K562 (cell line): ENCODE results near the gene NSF. TPM values are rescaled to one million over a fixed set of nuclear protein-coding genes. Genes with fewer than 3 reads are reported as not detected.

Experiments
- ATAC-seq: fragments of 200-7000 bp; cut with Tn5 transposase; 3 replicates; pipeline ENCODE4 v1.9.1; 2020; ENCODE audit warnings: moderate library complexity
- BruUV-seq: library from RNA; stranded (reverse); fragments of 400-500 nt; replicated peaks from 2 replicates; lab custom pipeline; 2021; lab: Mats Ljungman, UMichigan
- CTCF ChIA-PET: fragments of 300-600 bp; formaldehyde crosslinking; extraction: SDS; loops from one replicate; lab custom pipeline; 2021; ENCODE audit warnings: low intra/inter-chr PET ratio; lab: Yijun Ruan, JAX
- POLR2A ChIA-PET: fragments of 300-600, 350-650 bp; sonication (Branson Sonifier 250); formaldehyde crosslinking; extraction: SDS; loops from one replicate; lab custom pipeline; 2021; ENCODE audit warnings: antibody characterized with exemption, inconsistent platforms; lab: Yijun Ruan, JAX
- DNase-seq, 4 experiments: peaks; one replicate each; pipeline versions ENCODE4 v3.0.0 to v3.0.0-alpha.2; 2011 to 2018; ENCODE audit warnings: low spot score in 3 of 4, mixed read lengths in 3 of 4; ENCODE audit errors: extremely low read depth in 1 of 4
- FAIRE-seq: peaks from 2 replicates; lab custom pipeline; 2011; peaks lifted over from hg19 to GRCh38; lab: Jason Lieb, UNC
- H2AFZ ChIP-seq: 2 replicates; pipeline ENCODE4 v1.6.0; 2011; ENCODE audit warnings: low read depth, low read length, control low read depth, inconsistent platforms
- H3K27ac ChIP-seq: fragments of 200-600 bp; 3 replicates; pipeline ENCODE4 v1.8.0; 2011; ENCODE audit warnings: low read depth, mild to moderate bottlenecking, control low read depth, inconsistent platforms, low read length, moderate library complexity, mixed read lengths; ENCODE audit errors: extremely low read depth
- H3K27me3 ChIP-seq, 2 experiments: fragments of 300-600 bp in 1 of 2; 2 replicates in 1 of 2; 3 replicates in 1 of 2; pipeline versions ENCODE4 v1.6.0 to v1.8.0; 2011; ENCODE audit warnings: inconsistent platforms in 2 of 2, low read length in 2 of 2, mild to moderate bottlenecking in 1 of 2, mixed read lengths in 1 of 2, moderate library complexity in 1 of 2; ENCODE audit not compliant: control insufficient read depth in 2 of 2, insufficient read depth in 2 of 2
- H3K36me3 ChIP-seq: fragments of 300-600 bp; 3 replicates; pipeline ENCODE4 v1.8.0; 2011; ENCODE audit warnings: mild to moderate bottlenecking, low read length, inconsistent platforms; ENCODE audit not compliant: control insufficient read depth, insufficient read depth
- H3K4me1 ChIP-seq, 2 experiments: fragments of 200-600 bp in 1 of 2; replicated peaks in 1 of 2; 2 replicates in 1 of 2; 3 replicates in 1 of 2; pipeline versions ENCODE4 v1.5.1 to v1.8.0; 2011; ENCODE audit warnings: inconsistent platforms in 2 of 2, low read length in 2 of 2, mild to moderate bottlenecking in 1 of 2, mixed read lengths in 1 of 2, moderate library complexity in 1 of 2; ENCODE audit not compliant: control insufficient read depth in 2 of 2, insufficient read depth in 2 of 2
- H3K4me2 ChIP-seq: 2 replicates; pipeline ENCODE4 v1.6.1; 2011; ENCODE audit warnings: low read length, control low read depth, inconsistent platforms, mixed read lengths; ENCODE audit not compliant: insufficient read depth
- H3K4me3 ChIP-seq: fragments of 200-600 bp; sonication (generic), shearing (Covaris generic); 2 replicates; pipeline ENCODE4 v1.5.1; 2016; ENCODE audit warnings: control low read depth, inconsistent platforms
- H3K79me2 ChIP-seq: fragments of 200-600 bp; 3 replicates; pipeline ENCODE4 v1.8.0; 2011; ENCODE audit warnings: low read length, inconsistent platforms; ENCODE audit not compliant: control insufficient read depth, insufficient read depth
- H3K9ac ChIP-seq, 2 experiments: 2 replicates each; pipeline versions ENCODE4 v1.6.0 to v1.6.1; 2011; ENCODE audit warnings: low read depth in 2 of 2, low read length in 2 of 2, control low read depth in 1 of 2, inconsistent platforms in 1 of 2, mild to moderate bottlenecking in 1 of 2, mixed read lengths in 1 of 2; ENCODE audit not compliant: insufficient read depth in 1 of 2
- H3K9me1 ChIP-seq: one replicate; pipeline ENCODE4 v1.6.0; 2011; ENCODE audit warnings: inconsistent platforms, mild to moderate bottlenecking, low read length, moderate library complexity; ENCODE audit not compliant: control insufficient read depth, insufficient read depth
- H3K9me3 ChIP-seq: replicated peaks from 2 replicates; pipeline ENCODE4 v1.5.1; 2011; ENCODE audit warnings: low read depth, low read length, inconsistent platforms; ENCODE audit not compliant: control insufficient read depth, insufficient read depth
- H4K20me1 ChIP-seq: replicated peaks from 2 replicates; pipeline ENCODE4 v1.6.1; 2011; ENCODE audit warnings: low read length, inconsistent platforms, mixed read lengths; ENCODE audit not compliant: control insufficient read depth, insufficient read depth
- DACH1 ChIP-seq: fragments of 450-650 bp; IDR thresholded peaks from 2 replicates; pipeline ENCODE4 v1.6.1; 2018; ENCODE audit not compliant: partially characterized antibody
- RBM14 ChIP-seq: fragments of 200-400 bp; formaldehyde crosslinking; IDR thresholded peaks from 2 replicates; pipeline ENCODE4 v1.6.1; 2018; ENCODE audit warnings: low read depth, mild to moderate bottlenecking, low read length, moderate library complexity, borderline replicate concordance; ENCODE audit not compliant: insufficient read depth
- TCFL5 ChIP-seq: fragments of 250-450 bp; sonication (Bioruptor Pico); conservative IDR thresholded peaks from 2 replicates; pipeline ENCODE4 v1.6.1; 2021; ENCODE audit warnings: mild to moderate bottlenecking, moderate library complexity, matching md5 sums
- ZNF174 ChIP-seq: fragments of 250-450 bp; sonication (Bioruptor Pico); IDR thresholded peaks from 2 replicates; pipeline ENCODE4 v1.4.0; 2020; ENCODE audit warnings: mild to moderate bottlenecking
- WGBS: fragments of 100-300 bp; shearing (Covaris generic); methylation state at CpG from one replicate; pipeline ENCODE4 v1.1.6; 2016; ENCODE audit warnings: low coverage, mixed read lengths; ENCODE audit not compliant: insufficient coverage; ENCODE audit errors: missing lambda C conversion rate; 5-methylcytosine and 5-hydroxymethylcytosine counted together
- in situ Hi-C: fragments of 300-500 bp; cut with MboI; formaldehyde crosslinking; loops from 4 replicates; pipeline ENCODE4 v1.15.0; 2018; ENCODE audit warnings: inconsistent platforms, mixed read lengths
- intact Hi-C: fragments of 100-400 bp; cut with micrococcal nuclease; formaldehyde crosslinking; loops from 2 replicates; pipeline ENCODE4 v1.14.2; 2022
- polyA plus RNA-seq, 8 experiments: library from polyadenylated mRNA; depleted of rRNA in 4 of 8; stranded (reverse) in 5 of 8; unstranded in 3 of 8; fragments of >200 nt; fragmentation: Nextera tagmentation in 2 of 8; fragmentation: Illumina TruSeq in 1 of 8; extraction: Ambion mirVana in 2 of 8; extraction: Trizol in 1 of 8; gene quantifications; 2 replicates each; pipeline versions ENCODE4 v1.2.1 to v1.2.3, GENCODE V29; 2011 to 2014; ENCODE audit warnings: inconsistent platforms in 1 of 8, missing spikeins in 1 of 8
- total RNA-seq, 7 experiments: library from RNA; depleted of rRNA in 6 of 7; stranded (reverse); fragments of >200 nt in 6 of 7; fragmentation: Illumina TruSeq in 2 of 7; extraction: Trizol in 2 of 7; gene quantifications; 2 replicates each; pipeline versions ENCODE4 v1.2.1 to v1.2.3, GENCODE V29; 2011 to 2021; ENCODE audit warnings: low replicate concordance in 1 of 7
- TF ChIP-seq, protein P1 (sequence below): fragments of 450-650 bp; IDR thresholded peaks from 2 replicates; pipeline ENCODE4 v1.6.1; 2016

NSF gene
- total and polyA plus RNA-seq, 9 of the 15 experiments (the other 6 are each of a cell fraction or from before 2014, with no cell fraction given): 16.7 to 39.8 (median 36.7) TPM

DNA sequence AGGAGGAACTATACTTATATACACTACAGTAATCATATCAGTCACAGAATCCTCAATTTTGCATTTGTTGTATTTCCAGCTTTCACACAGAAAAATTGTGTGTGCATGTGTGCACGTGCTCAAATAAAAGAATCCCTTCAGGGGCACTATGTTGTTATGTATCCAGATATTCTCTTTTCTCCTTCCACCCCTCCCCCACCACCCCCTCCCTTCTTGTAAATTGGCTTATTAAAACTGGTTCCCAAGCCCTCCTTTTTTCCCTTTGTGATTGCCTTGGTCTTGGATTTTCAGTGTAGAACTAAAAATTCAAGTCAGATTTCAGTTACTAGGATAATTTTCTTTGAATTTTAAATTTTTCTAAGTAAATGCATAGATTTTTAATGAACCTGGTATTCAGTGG lies 141.7 kb downstream of the NSF start:
- Histone ChIP-seq H3K9me3 (no peaks in the 10 kb centered on the region), H4K20me1 (no peaks in the 10 kb centered on the region), H3K4me1 (peaks cover 0 to 3% of the 10 kb centered on the region in 2 experiments; a peak in 1 of 5 replicates), H3K79me2 (no peaks in the 10 kb centered on the region), H3K4me3 (no peak overlapping the region), H2AFZ (no peak overlapping the region), H3K36me3 (peaks cover 25% of the 10 kb centered on the region), H3K27me3 (no peaks in the 10 kb centered on the region), H3K27ac (no peak overlapping the region), H3K9me1 (no peaks in the 10 kb centered on the region), H3K9ac (no peak overlapping the region), H3K4me2 (no peak overlapping the region)
- WGBS: 91% methylated on average over 1 of the region's 1 CpG
- FAIRE-seq: no peak
- in situ Hi-C loops (no loop called here), intact Hi-C loops (no loop called here)
- ATAC-seq: no peak
- no TSS peak for BruUV-seq
- TF ChIP-seq TCFL5 (CRISPR knock-in tag) (no peak), RBM14 (no peak), ZNF174 (CRISPR knock-in tag) (no peak), DACH1 (no peak)
- TF ChIP-seq, protein P1, sequence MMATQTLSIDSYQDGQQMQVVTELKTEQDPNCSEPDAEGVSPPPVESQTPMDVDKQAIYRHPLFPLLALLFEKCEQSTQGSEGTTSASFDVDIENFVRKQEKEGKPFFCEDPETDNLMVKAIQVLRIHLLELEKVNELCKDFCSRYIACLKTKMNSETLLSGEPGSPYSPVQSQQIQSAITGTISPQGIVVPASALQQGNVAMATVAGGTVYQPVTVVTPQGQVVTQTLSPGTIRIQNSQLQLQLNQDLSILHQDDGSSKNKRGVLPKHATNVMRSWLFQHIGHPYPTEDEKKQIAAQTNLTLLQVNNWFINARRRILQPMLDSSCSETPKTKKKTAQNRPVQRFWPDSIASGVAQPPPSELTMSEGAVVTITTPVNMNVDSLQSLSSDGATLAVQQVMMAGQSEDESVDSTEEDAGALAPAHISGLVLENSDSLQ: no peak
- ChIA-PET CTCF (no interaction called here), POLR2A (interaction anchor here (0.9 kb wide), 1 partner anchor 19 kb away, joined by 3 read pairs; no protein-coding TSS in a partner anchor)
- DNase-seq: no peak
